ENCODE measurements around the gene CUL1.
A peak's percentile ranks its signal among the peaks of the same experiment; 100 is the strongest.
"Not testable (repeated sequence)": the region's sequence is repeated elsewhere in the genome, so short reads cannot be mapped to it uniquely, and the experiment has no call there.

The CUL1 gene

DNA sequence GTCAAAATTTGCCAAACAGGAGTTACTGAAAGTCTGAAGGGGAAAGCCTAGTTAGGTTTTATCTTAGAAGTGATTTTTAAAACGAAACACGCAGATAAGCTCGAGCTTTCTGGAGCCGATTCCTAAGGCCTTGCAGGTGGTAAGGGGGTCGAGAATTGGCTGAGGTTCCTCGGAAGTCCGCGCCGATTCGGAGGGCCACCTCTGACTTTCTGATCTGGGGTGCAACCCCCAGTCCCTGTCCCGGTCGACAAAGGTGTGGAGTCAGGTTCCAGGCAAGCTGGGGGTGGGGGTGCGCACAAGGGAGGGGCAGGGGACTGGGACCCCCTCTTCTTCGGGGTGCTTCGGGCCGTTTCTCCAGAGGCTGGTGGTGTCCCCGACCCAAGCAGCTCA, 701 bp upstream of the CUL1 start:
- no peak for DNase-seq

DNA sequence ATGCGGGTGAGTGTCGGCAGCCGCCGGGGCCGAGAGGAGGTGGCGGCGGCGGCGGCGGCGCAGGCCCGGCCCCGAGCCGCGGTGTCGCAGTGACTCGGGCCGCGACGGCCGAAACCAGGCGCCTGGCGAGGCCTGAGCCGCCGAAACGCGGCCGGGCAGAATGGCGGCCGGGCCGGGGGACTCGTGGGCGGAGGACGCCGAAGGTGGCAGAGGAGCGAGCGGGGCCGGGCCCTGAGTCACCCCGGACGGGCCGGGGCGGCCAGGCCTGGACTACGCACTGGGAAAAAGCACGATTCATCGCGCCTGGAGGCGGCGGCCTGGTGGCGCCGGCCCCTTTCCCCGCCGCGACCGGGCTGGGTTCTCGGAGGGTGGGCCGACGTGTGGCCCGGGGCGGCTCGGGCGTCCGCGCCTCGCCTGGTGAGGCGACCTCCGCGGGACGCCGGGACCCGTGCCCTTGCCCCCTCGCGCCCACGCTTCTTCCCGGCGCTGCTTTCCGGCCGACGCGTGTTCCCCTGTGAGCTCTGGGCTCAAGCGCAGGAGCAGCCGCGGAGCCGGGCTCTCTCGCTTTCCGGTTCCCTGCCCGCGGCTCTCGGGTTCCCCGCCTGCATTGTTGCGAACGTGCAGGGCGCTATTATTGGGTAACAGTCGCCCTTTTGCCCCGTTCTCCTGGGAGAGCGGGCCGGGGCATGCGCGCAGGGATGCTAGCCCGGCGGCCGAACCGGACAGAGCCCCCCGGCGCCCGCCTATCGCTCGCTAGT, 500 bp downstream of the CUL1 start:
- peak; percentile 83 for DNase-seq

DNA sequence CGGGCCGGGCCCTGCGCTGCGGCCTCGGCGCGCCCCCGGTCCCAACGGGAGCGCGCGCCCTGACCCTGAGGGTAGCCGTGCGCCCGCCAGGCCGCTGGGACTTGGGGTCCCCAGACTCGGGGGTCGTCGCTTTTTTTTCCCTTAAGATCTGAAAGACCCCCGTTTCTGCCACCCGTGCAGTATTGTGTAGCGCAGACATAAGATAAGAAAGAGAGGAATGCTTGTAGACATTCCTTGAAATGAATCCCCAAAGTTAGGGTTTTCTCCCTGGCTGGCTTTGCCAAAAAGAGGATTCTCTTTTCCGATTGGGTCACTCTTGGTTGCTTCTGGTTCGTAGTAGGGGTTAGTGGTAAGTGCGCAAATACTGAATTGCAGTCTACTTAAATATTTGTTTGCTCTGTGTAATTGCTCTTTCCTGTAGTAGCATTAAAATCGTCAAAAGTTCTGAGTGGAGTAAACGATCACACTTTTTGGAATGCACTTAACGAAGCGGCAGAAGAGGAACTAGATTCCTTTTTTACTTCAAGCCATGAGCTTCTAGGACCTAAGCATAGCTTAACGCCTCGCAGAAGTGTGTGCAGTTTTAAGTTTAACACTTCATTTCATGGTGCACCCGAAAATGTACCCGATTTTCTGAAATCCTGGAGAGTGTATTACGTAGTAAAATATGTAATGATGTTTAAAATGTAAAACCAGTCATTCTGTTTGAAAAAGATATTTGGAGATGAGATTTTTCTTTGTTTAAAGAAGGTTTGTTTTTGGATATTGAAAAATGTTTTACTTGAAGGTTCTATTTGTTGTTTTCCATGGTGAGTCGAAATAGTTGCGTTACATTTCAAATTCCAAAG, 1.3 kb downstream of the CUL1 start:
- DNase-seq, result no peak

DNA sequence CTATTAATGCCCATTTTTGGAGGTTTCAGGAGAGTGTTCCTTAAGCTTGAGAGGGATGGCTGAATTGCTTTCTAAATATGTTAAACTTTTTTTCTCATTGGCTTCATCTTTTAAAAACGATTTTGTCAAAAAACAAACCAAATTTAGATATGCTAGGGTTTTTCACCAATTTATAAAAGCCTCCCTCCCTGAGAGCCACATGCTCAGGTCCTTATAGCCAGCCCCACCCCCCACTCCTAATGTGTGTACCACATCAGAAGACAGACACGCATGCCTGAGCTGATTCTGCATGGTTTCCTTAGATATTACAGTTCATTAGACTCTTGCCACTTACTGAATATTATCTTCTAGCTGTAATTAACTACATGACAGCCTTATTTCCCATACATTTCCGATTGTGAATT, 2.0 kb downstream of the CUL1 start:
- DNase-seq, result no peak

DNA sequence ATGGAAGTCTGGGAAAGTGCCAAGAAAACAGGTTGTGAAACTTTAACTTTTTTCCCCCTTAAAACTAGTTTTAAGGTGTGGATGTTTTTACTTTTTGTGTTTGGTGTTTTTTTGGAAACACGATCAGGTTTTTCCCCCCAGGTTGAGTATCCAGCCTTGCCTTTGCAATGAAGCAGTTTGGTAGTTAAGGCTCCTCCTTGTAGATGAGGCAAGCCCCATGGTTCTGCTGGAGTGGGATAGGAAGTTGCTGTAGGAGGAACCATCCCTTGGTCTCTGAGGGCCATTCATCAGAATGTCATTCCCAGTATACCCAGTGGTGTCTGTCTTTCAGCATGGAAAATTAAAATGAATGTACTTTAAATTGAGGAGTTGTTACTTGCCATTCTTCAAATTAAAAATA, 2.7 kb downstream of the CUL1 start:
- no peak for DNase-seq

DNA sequence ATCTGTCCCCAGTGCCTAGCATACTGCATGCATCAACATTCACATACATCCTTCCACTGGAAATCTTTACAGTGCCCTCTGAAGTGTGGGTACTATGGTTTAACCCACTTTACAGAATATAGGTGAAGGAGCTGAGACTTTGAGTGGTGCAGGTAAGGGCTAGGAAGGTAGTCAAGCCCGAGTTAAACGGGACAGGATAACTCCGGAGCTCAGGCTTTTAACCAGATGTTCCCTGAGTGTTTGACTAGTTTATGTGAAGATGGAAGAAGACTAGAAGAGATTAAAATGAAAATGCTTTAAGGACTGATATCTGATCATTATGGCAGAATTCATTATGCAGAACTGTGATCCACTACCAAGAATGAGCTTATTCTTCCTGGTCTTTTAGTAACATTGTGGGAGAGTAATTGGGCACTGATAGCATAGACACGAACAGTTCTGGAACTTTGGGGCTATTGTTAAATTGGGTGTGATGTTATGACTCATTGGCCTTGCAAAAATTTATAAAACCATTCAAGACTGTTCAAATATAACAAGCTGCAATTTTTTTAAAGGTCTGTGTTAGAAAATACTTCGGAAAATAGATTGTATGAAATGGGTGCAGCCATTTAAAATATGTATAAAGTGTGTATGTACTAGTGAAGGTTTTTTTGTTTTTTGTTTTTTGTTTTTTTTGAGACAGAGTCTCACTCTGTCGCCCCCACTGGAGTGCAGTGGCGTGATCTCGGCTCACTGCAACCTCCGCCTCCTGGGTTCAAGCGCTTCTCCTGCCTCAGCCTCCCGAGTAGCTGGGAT, 4.4 kb downstream of the CUL1 start:
- DNase-seq, result no peak

DNA sequence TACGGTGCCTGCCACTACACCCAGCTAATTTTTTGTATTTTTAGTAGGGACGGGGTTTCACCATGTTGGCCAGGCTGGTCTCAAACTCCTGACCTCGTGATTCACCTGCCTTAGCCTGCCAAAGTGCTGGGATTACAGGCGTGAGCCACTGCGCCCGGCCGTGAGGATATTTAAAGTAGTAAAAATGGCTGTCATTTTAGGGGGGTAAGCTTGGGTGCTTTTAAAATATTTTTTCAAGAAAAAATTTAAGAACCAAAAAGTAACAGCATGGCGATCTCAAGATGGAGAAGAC, 4.9 kb downstream of the CUL1 start:
- DNase-seq, result not testable (repeated sequence)

DNA sequence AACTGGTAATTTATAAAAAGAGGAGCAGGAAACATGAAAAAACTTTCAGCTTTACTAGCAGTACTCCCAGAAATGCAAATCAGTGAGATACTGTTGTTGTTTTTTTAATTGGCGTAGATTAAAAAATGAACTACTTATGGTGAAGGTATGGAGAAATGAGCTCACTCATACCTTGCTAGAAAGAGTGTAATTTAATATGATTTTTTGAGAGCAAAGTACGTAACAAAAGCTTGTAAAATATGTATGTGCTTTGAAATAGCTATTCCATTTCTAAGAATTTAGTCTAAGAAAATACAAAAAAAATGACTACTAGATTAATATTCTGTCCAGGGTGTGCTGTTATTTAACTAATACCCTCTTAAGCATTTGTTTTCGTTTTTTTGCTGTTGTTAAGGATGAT, 5.5 kb downstream of the CUL1 start:
- DNase-seq, result no peak

DNA sequence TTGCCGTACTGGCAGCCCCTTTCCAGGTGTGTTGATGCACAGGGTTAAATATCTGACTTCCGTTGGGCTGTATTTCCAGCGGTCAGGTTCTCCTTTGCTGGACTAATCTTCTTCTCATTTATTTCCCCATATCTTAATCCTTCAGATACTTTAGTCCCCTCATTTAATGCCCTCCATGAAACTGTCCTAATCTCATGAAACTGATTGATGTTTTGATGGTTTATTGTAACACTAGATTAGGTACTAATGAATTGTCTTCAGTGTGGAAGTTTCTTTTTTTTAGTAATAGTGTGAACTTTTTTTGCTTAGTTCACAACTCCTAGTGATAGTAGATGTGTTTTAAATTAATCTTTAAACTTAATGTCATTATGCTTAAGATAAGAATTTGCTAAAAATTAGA, 6.3 kb downstream of the CUL1 start:
- no peak for DNase-seq

DNA sequence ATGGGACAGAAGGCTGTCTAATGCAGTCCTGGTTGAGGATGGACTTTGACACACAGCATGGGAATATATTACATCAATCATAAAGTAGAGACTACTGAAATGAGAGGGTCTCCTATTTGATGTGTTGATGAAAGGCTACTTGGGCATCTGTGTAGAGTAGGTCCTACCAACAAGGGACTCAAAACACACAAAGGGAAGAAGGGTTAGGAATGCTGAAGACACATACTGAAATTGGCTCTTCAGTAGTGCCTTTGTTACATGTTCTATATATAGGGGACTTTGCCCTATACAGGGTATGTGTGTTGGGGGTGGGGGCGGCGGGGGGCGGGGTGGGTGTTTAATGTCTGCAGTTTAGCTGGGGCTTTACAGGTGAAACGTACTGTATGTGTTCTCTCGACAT, 7.7 kb downstream of the CUL1 start:
- no peak for DNase-seq

DNA sequence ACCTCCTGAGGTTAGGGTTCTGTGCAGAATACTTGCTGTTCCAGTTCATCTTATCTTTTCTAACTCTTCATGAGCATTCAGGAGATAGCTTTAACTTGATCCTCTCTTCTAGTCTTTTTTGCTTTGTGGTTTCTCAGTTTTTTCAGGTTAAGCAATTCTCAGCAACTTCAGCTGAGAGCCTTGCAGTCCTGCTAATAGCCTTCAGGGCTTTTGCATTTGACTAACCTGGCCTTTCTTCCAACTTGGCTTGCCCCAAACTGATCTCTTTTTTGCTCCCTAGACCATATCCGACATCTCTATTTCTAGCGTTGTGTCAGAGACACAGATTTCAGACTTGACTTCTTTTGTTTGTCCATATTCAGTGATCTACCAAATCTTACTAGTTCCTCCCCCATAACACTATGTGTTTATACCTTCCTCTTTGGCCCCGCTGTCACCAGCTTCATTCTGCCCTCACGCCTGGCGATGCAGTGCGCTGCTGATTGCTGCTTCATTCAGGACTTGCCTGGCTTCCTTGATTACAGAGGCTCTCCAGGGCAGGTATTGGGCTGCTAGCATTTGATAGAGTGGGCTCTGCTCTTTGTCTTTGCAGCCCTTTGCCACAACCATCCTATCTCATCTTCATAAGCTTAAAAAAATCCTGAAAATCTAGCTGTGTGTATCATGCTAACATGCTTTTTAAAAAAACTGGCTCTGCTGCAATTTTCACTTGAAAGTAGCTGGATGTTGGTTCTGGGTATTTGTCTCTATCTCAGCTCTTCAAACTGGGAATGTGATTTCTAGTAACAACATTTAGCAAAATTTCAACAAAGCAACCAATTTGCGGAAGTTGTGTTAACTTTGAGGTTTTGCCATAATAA, 9.6 kb downstream of the CUL1 start:
- DNase-seq, result no peak

DNA sequence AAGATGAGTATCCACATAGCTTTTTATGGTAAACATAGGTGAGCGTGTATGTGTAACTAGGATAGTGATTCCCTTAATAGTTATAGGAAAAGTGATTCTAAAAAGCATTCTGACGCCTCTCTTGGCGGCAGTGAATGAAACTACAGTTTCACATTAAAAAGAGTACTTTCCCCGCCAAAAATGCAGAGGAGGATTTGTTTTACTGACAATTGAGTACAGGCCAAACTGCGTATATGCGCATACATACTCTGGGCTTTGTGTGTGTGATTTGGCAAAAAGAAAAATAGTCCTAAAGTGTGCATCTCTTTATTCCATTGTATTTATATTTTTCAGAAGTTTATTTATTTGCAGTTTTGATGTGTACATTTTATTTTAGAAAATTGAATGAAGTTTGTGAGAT, 10.3 kb downstream of the CUL1 start:
- DNase-seq, result no peak

DNA sequence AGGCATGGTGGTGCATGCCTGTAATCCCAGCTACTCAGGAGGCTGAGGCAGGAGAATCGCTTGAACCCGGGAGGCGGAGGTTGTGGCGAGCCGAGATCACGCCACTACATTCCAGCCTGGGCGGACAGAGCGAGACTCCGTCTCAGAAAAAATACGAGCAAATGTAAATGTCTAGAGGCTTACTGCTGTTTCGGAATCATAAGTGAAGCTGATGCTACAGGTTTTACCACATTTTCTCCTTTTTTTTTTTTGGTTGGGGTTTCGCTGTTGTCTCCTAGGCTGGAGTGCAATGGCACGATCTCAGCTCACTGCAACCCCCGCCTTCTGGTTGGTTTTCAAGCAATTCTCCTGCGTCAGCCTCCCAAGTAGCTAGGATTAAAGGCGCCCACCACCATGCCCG, 11.7 kb downstream of the CUL1 start:
- not testable (repeated sequence) for DNase-seq

DNA sequence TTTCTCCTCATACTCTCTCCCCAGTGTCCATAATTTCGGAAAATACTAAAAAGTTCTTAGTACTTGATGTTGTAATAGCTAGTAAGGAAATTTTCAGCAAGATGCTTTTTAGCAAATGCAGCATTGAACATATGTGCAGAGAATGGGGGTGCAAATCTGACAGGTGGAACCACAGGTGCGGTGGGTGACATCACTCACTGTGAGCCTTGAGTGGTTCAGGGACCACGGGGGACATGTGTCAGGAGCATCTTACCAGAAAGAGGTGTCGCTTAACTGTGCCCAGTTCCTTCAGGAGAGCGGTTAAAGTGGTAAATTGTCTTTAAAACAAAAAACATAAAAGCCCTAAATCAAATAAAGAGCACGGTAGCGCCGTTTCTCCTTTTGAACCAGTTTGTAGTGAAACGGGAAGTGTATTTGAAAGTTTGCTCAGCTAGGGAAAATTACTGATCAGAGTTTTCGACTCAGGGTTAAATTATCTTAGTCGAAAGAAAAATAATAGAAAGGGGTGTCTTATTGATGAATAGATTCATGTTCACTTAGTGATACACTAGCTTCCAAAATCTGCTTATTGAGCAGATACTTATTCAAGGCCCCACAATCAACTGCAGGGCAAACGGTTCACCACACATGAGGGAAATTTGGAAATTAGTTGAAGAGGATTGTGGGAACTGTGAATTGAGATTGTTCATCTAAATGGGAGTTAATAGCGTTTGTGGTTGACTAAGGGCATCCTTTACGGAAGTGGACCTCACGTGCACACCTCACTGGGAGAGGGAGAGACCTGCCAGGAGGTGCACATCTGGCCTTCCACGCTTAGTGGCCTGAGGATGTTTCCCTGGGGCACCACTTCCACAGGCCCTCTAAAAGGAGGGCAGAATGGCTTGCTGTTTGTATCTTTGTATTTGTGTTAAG, 12.7 kb downstream of the CUL1 start:
- DNase-seq, result no peak

DNA sequence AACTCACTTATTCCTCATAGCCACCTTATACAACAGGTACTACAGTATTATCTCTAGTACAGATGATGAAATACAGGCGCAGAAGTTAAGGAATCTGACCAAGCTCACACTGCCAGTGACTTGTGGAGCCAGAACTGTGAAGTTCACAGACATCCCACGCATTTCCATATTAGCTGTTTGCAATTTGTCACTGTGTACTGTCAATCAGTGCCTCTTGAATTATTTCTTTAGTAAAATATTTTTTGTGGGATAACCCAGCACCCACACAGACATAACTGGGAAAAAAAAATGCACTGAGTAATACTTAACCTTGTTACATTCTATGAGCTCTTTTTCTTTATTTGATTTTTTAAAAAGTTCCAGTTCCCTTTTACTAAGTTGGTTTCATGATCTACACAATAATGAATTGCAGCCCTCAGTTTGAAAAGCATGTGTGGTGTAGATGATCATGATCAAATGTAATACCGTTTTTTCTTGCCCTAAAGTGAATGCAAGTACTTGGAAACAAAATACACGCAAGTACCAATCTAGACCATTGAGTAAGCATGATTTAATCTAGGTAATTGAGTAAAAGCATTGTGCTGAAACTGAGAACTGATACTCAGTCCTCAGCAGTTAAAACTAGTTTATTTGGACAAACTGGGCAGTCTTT, 14.1 kb downstream of the CUL1 start:
- no peak for DNase-seq

DNA sequence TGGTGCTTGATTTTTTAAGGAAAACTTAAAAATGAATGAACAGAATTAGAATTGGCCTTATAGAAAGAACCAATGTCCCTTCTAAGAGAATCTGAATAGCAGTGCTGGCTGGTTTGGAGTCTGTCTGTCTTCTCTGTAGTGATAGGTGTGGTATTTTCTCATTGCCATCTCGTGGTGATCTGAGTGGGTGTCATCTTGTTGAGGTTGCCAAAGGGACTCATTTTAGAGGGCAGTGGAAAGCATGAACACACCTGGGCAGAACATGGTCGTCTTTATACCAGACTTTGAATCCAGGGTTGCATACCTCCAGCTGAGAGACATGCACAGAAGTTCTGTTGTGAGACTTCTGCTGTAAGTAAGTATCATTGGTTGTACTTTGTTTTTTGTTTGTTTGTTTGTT, 15.8 kb downstream of the CUL1 start:
- DNase-seq, result no peak

DNA sequence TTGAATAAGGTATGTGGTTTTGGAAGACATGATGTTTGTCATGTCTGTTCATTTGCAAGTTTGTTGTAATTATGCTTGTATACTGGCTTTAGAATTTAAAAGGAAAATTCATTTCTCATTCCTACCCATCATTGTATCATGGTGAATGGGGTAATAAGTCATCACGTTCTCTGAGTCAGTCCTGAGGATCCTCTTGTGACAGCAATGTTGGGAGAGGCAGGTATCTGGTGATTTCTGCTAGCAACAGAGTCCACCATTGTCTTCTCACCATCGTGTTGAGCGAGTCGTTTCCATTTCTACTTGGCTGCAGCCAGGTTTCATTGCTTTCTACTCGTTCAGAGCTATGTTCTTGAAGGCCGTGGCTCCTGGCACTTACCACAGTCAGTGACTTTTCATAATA, 16.3 kb downstream of the CUL1 start:
- no peak for DNase-seq

DNA sequence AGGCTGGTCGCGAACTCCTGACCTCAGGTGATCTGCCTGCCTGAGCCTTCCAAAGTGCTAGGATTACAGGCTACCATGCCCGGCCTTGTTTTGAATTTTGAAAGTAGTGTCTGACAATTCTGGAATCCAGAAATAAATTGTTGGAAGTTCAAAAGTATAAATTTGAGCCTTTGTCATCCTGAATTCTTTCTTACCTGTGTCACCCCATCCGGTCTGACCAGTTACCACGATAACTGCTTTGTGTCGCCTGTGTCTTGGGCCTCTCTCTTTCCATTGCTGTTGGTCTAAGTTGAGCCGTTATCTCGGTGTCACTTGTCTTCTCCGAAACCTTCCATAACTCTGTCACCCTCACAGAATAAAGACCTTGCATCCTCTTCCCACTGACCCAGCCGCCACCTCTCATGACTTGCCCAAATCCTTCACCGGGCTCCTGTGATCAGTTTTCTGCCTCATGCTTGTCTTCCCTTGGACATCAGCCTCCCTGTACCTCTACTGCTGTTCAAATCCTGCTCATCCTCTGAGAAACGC, 18.6 kb downstream of the CUL1 start:
- no peak for DNase-seq

DNA sequence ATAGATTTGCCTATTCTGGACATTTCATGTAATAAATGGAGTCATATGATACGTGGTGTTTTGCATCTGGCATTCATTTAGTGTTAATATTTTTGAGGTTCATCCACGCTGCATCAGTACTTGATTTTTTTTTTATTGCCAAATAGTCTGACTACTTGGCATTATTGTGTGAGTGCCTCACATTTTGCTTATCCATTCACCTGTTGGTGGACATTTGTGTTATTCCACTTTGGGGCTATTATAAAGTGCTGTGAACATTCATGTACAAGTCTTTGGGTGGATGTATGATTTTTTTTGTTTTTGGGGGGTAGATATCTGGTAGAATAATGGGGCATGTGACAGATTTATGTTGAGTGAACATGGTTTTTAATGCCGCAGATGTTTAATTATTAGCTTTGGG, 19.7 kb downstream of the CUL1 start:
- no peak for DNase-seq

DNA sequence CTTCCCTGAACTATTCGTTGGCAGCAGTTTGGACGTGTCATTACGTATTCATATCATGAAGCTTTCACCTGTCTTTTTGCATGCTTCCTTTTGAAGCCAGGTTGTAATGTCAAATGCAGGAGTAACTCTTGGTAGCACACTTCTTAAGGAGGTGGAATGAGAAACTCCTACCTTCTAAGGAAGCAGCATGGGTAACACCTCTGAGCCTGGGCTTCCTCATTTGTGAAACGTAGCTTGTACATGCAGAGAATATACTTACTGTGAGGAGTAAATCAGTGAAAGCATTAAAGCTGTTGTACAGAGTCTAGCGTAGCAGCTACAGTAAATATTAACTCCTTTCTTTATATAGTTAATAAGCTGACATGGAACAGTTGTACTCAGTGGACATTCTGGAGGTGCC, 21.1 kb downstream of the CUL1 start:
- DNase-seq, result no peak

DNA sequence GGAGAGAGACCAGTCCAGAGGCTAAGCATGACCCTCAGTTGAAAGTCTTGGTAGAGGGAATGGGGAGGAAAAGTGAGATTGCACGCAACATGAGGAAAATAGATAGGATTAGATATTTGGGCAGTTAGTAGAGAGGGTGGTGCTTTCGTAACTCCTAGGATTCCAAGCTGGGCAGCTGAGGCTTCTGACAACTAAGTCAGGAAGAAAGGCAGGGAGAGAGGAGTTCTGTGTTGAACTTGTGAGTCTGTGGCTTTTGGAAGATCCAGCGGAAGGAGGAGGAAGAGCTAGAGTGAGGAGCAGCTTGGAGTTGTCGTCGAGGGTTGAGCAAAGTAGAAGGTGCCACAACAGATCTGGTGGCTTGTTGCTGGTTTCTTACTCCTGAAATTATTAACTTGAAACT, 21.8 kb downstream of the CUL1 start:
- no peak for DNase-seq
